ENCODE results near the gene GATB.

DNA sequence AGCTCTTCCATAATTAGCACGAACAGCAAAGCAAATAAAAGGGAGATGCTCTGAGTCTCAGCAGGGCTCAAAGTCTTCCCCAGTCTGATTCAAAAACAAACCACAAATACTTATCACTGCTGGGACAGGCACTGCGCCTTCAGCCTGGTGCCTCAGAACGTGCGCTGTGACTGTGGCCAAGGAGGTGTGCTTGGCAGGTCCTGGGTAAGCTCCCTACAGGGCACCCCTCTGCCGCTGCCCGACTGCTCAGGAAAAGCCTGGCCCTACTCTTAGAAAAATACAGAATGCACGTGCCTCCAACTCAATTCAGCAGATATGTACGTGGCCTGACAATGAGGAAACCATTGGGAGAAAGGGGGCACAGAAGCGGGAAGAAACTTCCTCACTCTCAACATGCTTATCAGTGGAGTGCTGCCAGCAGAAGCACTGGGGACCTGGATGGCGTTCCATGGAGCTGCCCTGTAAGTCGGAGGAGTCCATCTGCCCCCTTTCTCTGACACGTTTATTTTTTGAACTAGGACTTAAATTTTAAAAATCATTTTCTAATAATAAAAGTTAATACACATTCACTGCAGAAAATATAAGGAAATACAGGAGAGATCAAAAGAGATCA is 86.8 kb downstream of the GATB start:
- TF ChIP-seq, protein P1, sequence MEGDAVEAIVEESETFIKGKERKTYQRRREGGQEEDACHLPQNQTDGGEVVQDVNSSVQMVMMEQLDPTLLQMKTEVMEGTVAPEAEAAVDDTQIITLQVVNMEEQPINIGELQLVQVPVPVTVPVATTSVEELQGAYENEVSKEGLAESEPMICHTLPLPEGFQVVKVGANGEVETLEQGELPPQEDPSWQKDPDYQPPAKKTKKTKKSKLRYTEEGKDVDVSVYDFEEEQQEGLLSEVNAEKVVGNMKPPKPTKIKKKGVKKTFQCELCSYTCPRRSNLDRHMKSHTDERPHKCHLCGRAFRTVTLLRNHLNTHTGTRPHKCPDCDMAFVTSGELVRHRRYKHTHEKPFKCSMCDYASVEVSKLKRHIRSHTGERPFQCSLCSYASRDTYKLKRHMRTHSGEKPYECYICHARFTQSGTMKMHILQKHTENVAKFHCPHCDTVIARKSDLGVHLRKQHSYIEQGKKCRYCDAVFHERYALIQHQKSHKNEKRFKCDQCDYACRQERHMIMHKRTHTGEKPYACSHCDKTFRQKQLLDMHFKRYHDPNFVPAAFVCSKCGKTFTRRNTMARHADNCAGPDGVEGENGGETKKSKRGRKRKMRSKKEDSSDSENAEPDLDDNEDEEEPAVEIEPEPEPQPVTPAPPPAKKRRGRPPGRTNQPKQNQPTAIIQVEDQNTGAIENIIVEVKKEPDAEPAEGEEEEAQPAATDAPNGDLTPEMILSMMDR (conservative IDR thresholded peaks at IDR 0.05), result no peak
- no peak for TF ChIP-seq ZFX (IDR thresholded peaks at IDR 0.05)

All from C4-2B (cell line).